B cell (primary cell): ENCODE measurements around the gene ADK. TPM values are rescaled to one million over a fixed set of nuclear protein-coding genes. Genes with fewer than 3 reads are reported as not detected.

Experiments used
- ATAC-seq: fragments of 200-7000 bp; cut with Tn5 transposase; one replicate; pipeline ENCODE4 v1.10.0; 2021; ENCODE audit warnings: low read depth, mild to moderate bottlenecking, moderate number of reproducible peaks, moderate library complexity
- CTCF ChIA-PET: fragments of 350-600 bp; sonication (Branson Sonifier 250); formaldehyde crosslinking; loops from one replicate; lab custom pipeline; 2021; ENCODE audit warnings: antibody characterized with exemption, inconsistent platforms; lab: Charles Lee
- POLR2A ChIA-PET: fragments of 350-600 bp; sonication (Branson Sonifier 250); formaldehyde crosslinking; loops from one replicate; lab custom pipeline; 2021; ENCODE audit warnings: antibody characterized with exemption; lab: Charles Lee
- DNase-seq: peaks from one replicate; pipeline ENCODE4 v3.0.0; 2013
- H2AFZ ChIP-seq: 2 replicates; pipeline ENCODE4 v1.6.1; 2012; ENCODE audit warnings: mild to moderate bottlenecking, low read depth, low read length; ENCODE audit not compliant: insufficient read depth, poor library complexity, severe bottlenecking
- H3K27ac ChIP-seq, 2 donors: 1 replicate in 1 of 2; 2 replicates in 1 of 2; pipeline ENCODE4 v1.5.1; 2012 to 2013; ENCODE audit warnings: low read length in 2 of 2, mild to moderate bottlenecking in 2 of 2, moderate library complexity in 1 of 2
- H3K27me3 ChIP-seq, 4 experiments: fragments of 200-600 bp in 1 of 4; sonication (generic) in 1 of 4; replicated peaks in 1 of 4; 1 replicate in 2 of 4; 2 replicates in 2 of 4; pipeline versions ENCODE4 v1.6.1 to v1.7.0; 2013 to 2016; ENCODE audit warnings: low read length in 3 of 4, mild to moderate bottlenecking in 2 of 4, mixed read lengths in 1 of 4, moderate library complexity in 1 of 4; ENCODE audit not compliant: insufficient read depth in 4 of 4, control insufficient read depth in 3 of 4; ENCODE audit errors: control extremely low read depth in 1 of 4
- H3K36me3 ChIP-seq, 2 experiments: replicated peaks in 1 of 2; 1 replicate in 1 of 2; 2 replicates in 1 of 2; pipeline versions ENCODE4 v1.6.1 to v1.7.1; 2013; ENCODE audit warnings: low read length in 1 of 2; ENCODE audit not compliant: insufficient read depth in 2 of 2, control insufficient read depth in 1 of 2; ENCODE audit errors: control extremely low read depth in 1 of 2, extremely low read depth in 1 of 2
- H3K4me1 ChIP-seq, 2 donors: fragments of 200-600 bp in 1 of 2; sonication (generic) in 1 of 2; 1 replicate in 1 of 2; 2 replicates in 1 of 2; pipeline versions ENCODE4 v1.5.1 to v1.6.1; 2013 to 2017; ENCODE audit warnings: low read length in 2 of 2; ENCODE audit not compliant: control insufficient read depth in 2 of 2, insufficient read depth in 2 of 2
- H3K4me2 ChIP-seq: replicated peaks from 2 replicates; pipeline ENCODE3; 2012; ENCODE audit warnings: mild to moderate bottlenecking, low read depth, low read length; ENCODE audit not compliant: poor library complexity, severe bottlenecking
- H3K4me3 ChIP-seq, 5 experiments: fragments of 200-600 bp in 1 of 5; sonication (generic) in 1 of 5; 1 replicate in 3 of 5; 2 replicates in 2 of 5; pipeline versions ENCODE4 v1.5.1 to v1.7.0; 2011 to 2016; ENCODE audit warnings: low read length in 4 of 5, mild to moderate bottlenecking in 4 of 5, low read depth in 2 of 5, control low read depth in 1 of 5, moderate library complexity in 1 of 5; ENCODE audit not compliant: insufficient read depth in 1 of 5; ENCODE audit errors: control extremely low read depth in 1 of 5, extremely low read depth in 1 of 5
- H3K79me2 ChIP-seq: fragments of 200-600 bp; sonication (generic); one replicate; pipeline ENCODE4 v1.6.0; 2016; ENCODE audit warnings: low read length; ENCODE audit not compliant: control insufficient read depth, insufficient read depth
- H3K9ac ChIP-seq: fragments of 200-600 bp; sonication (generic); 2 replicates; pipeline ENCODE4 v1.6.1; 2017; ENCODE audit warnings: mild to moderate bottlenecking, low read length, moderate library complexity
- H3K9me3 ChIP-seq, 3 donors: one replicate each; pipeline versions ENCODE4 v1.6.1 to v1.7.1; 2013; ENCODE audit warnings: low read length in 2 of 3; ENCODE audit not compliant: control insufficient read depth in 2 of 3, insufficient read depth in 1 of 3; ENCODE audit errors: control extremely low read depth in 1 of 3
- H4K20me1 ChIP-seq: 2 replicates; pipeline ENCODE4 v1.6.0; 2012; ENCODE audit warnings: mild to moderate bottlenecking, low read length; ENCODE audit not compliant: insufficient read depth, control insufficient read depth, poor library complexity, severe bottlenecking
- H3K27ac Mint-ChIP-seq: one replicate; pipeline ENCODE4 v1.8.0; 2021; ENCODE audit warnings: mixed read lengths
- H3K27me3 Mint-ChIP-seq: one replicate; pipeline ENCODE4 v1.8.0; 2021; ENCODE audit warnings: mixed read lengths
- H3K4me1 Mint-ChIP-seq: one replicate; pipeline ENCODE4 v1.8.0; 2021; ENCODE audit warnings: mixed read lengths
- H3K4me3 Mint-ChIP-seq: one replicate; pipeline ENCODE4 v1.8.0; 2021; ENCODE audit warnings: mixed read lengths
- H3K9me3 Mint-ChIP-seq: one replicate; pipeline ENCODE4 v1.8.0; 2022; ENCODE audit warnings: mixed read lengths; ENCODE audit not compliant: insufficient read depth
- CTCF ChIP-seq: fragments of 200-600 bp; IDR thresholded peaks from one replicate; pipeline ENCODE4 v1.8.0; 2022; ENCODE audit warnings: antibody characterized with exemption, mild to moderate bottlenecking
- EZH2 ChIP-seq: IDR thresholded peaks from 2 replicates; pipeline ENCODE4 v1.6.1; 2012; ENCODE audit warnings: borderline replicate concordance, low read depth, mild to moderate bottlenecking, moderate library complexity, low read length; ENCODE audit not compliant: insufficient read depth, poor library complexity, severe bottlenecking
- WGBS: methylation state at CpG from one replicate; pipeline ENCODE4 v1.1.5; 2013; ENCODE audit warnings: missing lambda C conversion rate; ENCODE audit not compliant: insufficient coverage; 5-methylcytosine and 5-hydroxymethylcytosine counted together
- intact Hi-C: fragments of 100-400 bp; cut with micrococcal nuclease; formaldehyde crosslinking; loops from one replicate; pipeline ENCODE4 v1.10.0; 2022
- polyA plus RNA-seq: library from polyadenylated mRNA; depleted of rRNA; stranded (reverse); fragments of >200 nt; gene quantifications from 2 replicates; pipeline ENCODE4 v1.2.3, GENCODE V29; 2012
- total RNA-seq, 2 donors: library from RNA; stranded (reverse); fragments of 120-200 nt in 1 of 2; gene quantifications; 1 replicate in 1 of 2; 2 replicates in 1 of 2; pipeline versions ENCODE4 v1.2.3 to v1.2.4, GENCODE V29; 2013 to 2022

ADK gene
- total and polyA plus RNA-seq, 2 donors (not counting 1 experiment from before 2014, with no cell fraction given) = 37.2 to 52.6 TPM

GRCh38 chr10:74109452-74109851 lies 41.6 kb upstream of the ADK start:
- H3K79me2 ChIP-seq = peaks cover 5% of the 10 kb centered on the region
- H3K27me3 Mint-ChIP-seq = no peaks in the 10 kb centered on the region
- no peak overlapping the region for H3K4me3 Mint-ChIP-seq
- POLR2A ChIA-PET = no interaction called here
- no peak overlapping the region for H3K27ac ChIP-seq
- H3K4me1 ChIP-seq = no peaks in the 10 kb centered on the region
- H4K20me1 ChIP-seq = no peaks in the 10 kb centered on the region
- no peak for DNase-seq
- intact Hi-C loops = no loop called here
- no peak for ATAC-seq
- H3K4me1 Mint-ChIP-seq = no peaks in the 10 kb centered on the region
- H3K9ac ChIP-seq = no peak overlapping the region
- no peak overlapping the region for H3K27ac Mint-ChIP-seq
- TF ChIP-seq EZH2 = no peak
- TF ChIP-seq CTCF = no peak
- CTCF ChIA-PET = interaction anchor here (0.8 to 1.5 kb wide), 3 partner anchors 125 to 223 kb away, joined by 3 to 4 read pairs (median 3); no protein-coding TSS in a partner anchor
- H3K9me3 ChIP-seq = no peaks in the 10 kb centered on the region
- H2AFZ ChIP-seq = no peak overlapping the region
- no peaks in the 10 kb centered on the region for H3K27me3 ChIP-seq
- no peak overlapping the region for H3K4me3 ChIP-seq
- no peaks in the 10 kb centered on the region for H3K9me3 Mint-ChIP-seq
- peaks cover 12 to 84% of the 10 kb centered on the region in 2 experiments for H3K36me3 ChIP-seq
- H3K4me2 ChIP-seq = no peak overlapping the region

GRCh38 chr10:74110120-74110519 lies 40.9 kb upstream of the ADK start:
- no peaks in the 10 kb centered on the region for H3K27me3 Mint-ChIP-seq
- H3K4me3 ChIP-seq = no peak overlapping the region
- H3K9ac ChIP-seq = no peak overlapping the region
- CTCF ChIA-PET = interaction anchor here (0.8 to 1.5 kb wide), 3 partner anchors 124 to 224 kb away, joined by 3 to 4 read pairs (median 3); no protein-coding TSS in a partner anchor
- no peak overlapping the region for H3K4me2 ChIP-seq
- intact Hi-C loops = no loop called here
- H3K27me3 ChIP-seq = no peaks in the 10 kb centered on the region
- no peaks in the 10 kb centered on the region for H3K9me3 Mint-ChIP-seq
- H3K79me2 ChIP-seq = peaks cover 5% of the 10 kb centered on the region
- no peak overlapping the region for H3K27ac ChIP-seq
- H3K4me1 ChIP-seq = no peaks in the 10 kb centered on the region
- H3K4me3 Mint-ChIP-seq = no peak overlapping the region
- POLR2A ChIA-PET = no interaction called here
- no peaks in the 10 kb centered on the region for H3K9me3 ChIP-seq
- peak overlapping the region; percentile 16 for H3K27ac Mint-ChIP-seq
- no peak for TF ChIP-seq EZH2
- no peak for TF ChIP-seq CTCF
- no peak overlapping the region for H2AFZ ChIP-seq
- WGBS = 100% methylated on average over 1 of the region's 1 CpG
- ATAC-seq (no peak), DNase-seq (no peak)
- H3K36me3 ChIP-seq = peaks cover 14 to 84% of the 10 kb centered on the region in 2 experiments
- H3K4me1 Mint-ChIP-seq = no peaks in the 10 kb centered on the region
- no peaks in the 10 kb centered on the region for H4K20me1 ChIP-seq
